Right ventricle myocardium superior (tissue), 1 donor: ENCODE measurements around the gene PCDH7. TPM values are rescaled to one million over a fixed set of nuclear protein-coding genes. Genes with fewer than 3 reads are reported as not detected.

ENCODE experiments used
- ATAC-seq: fragments of 200-7000 bp; cut with Tn5 transposase; one replicate; pipeline ENCODE4 v1.9.1; 2020; ENCODE audit warnings: mild to moderate bottlenecking; ENCODE audit not compliant: poor library complexity
- DNase-seq: peaks from one replicate; pipeline ENCODE4 v3.0.0-alpha.2; 2020
- intact Hi-C: fragments of 100-400 bp; cut with DNase I; formaldehyde crosslinking; loops from one replicate; pipeline ENCODE4 v1.11.2; 2022
- total RNA-seq: library from RNA; stranded (reverse); fragmentation: NEBNext Ultra II Directional; extraction: Animal tissue kit (Norgen Biotek cat#: 25700); gene quantifications from one replicate; pipeline ENCODE4 v1.2.1, GENCODE V29; 2021
- donor health status: DM: no; HTN: yes; CAD: no; lungs with severe emphysema.

Gene PCDH7
- total RNA-seq, 1 donor from 2014 or later = 18.7 TPM

DNA sequence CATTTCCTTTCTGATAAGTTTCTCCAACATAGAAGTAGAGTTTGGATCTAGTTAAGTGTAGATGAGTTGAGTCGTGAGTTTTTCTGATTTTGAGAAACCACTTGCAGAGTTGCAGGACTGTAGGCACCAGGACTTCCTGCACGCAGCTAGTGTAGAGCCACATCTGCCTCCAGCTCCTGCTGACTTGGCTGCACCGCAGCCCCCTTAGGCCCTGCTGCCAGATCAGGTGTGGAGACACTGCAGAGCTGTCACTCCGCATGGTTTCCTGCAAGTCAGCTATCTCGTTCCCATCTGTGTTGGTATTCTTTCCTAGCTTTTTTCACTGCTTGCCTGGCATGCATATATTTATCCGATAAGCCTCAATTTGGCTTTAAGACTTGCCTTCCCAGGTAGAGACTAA is 48.9 kb downstream of the PCDH7 start:
- DNase-seq = no peak
- intact Hi-C loops = no loop called here
- no peak for ATAC-seq

DNA sequence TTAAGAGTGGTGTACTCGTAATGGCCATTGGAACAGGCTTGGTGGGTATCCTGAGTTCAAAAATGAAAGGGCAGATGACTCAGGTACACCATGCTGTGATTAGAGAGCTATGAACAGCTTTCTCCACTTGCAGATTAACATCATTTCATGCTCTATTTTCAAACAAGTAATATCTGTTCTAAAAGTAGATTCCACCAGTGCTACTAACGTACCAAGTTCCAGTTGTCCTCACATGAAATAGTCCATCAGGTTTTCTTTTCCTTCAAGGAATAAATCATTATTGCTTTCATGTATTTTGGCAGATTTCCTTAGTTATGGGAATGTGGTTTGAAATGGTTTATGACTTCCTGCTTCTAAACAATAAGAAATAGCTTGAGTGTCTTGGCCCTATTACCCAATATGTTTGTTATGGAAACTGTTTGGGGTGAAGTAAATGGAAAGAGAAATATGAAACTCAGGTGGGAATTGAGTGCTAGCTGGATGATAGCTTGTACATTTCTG is 49.9 kb downstream of the PCDH7 start:
- intact Hi-C loops = no loop called here
- ATAC-seq (no peak), DNase-seq (no peak)

DNA sequence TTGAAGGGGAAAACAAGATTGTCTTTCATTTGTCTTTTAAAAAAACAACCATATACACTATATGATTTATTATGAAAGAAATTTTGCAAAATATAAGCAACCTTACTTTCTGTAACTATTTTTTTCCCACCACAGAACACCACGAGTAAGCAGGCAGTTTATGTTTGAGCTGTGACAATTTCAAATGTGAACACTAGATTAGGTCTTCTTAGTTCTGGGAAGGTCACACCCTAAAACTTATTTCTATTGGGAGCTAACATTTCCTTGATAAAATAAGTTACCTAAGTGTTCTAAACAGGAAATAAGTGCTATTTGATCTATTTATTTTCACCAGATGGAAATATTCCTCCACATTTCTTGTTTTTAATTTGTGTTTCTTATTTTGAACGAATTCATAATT is 50.6 kb downstream of the PCDH7 start:
- intact Hi-C loops = no loop called here
- DNase-seq (no peak), ATAC-seq (no peak)

DNA sequence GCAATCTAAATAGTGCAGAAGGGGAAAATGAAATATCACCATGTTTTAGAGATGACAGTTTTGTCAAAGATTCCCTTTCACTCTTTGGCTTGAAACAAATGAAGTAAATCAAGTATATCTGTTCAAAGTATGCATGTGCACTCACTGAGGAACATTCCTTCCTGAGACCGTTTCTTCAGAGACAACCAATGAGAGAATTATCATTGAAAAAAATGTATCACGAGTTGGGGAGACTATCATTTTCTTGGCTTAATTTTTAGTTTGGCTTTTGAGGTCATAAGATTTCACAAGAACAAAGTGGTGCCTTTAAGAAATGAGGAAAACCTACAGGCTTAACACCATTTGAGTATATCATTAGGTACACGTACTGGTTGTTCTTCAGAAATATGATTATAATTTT is 56.3 kb downstream of the PCDH7 start:
- no peak for DNase-seq
- intact Hi-C loops = no loop called here
- ATAC-seq = no peak

DNA sequence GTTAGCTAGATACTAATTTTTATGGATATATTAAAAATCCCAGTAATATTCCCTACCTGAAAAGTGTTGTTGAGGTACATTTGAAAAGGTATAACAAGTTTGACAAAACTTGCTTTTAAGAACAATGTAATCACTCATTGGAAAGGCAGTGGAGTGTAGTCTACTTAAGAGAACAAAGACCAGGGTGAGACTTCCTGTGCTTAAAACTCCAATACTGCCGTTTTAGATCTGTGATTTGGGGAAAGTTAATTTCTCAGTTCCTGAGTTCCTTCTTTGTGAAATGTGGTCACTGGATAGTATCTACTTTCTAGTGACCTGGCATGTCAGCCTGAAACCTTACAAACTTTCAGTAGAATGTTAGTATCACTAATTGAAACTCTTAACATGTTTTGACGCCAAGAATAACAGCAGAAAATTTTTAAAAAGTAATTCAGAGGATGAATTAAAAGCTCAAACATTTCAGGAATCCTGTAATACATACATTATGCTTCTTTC is 56.8 kb downstream of the PCDH7 start:
- intact Hi-C loops = no loop called here
- no peak for DNase-seq
- no peak for ATAC-seq
